NCI-H1105 (cell line): ENCODE measurements around the gene GMIP.
"Not testable (repeated sequence)": the region's sequence is repeated elsewhere in the genome, so short reads cannot be mapped to it uniquely, and the experiment has no call there.

Experiments used
- DNase-seq: peaks from one replicate; lab custom pipeline; 2025; lab: John Stamatoyannopoulos, UW

Gene GMIP

GRCh38 chr19:19634516-19635312, 8.7 kb downstream of the GMIP start:
- no peak for DNase-seq

- no peak for DNase-seq
Measured at GRCh38 chr19:19633711-19634515, 9.5 kb downstream of the GMIP start.

GRCh38 chr19:19632661-19633060, 10.8 kb downstream of the GMIP start:
- DNase-seq = no peak

- DNase-seq = no peak
Measured at GRCh38 chr19:19631346-19631745, 12.1 kb downstream of the GMIP start.

- no peak for DNase-seq
Measured at GRCh38 chr19:19630426-19630825, 13.0 kb downstream of the GMIP start.

GRCh38 chr19:19630062-19630414, 13.4 kb downstream of the GMIP start:
- no peak for DNase-seq

GRCh38 chr19:19628501-19629134, 14.8 kb downstream of the GMIP start:
- DNase-seq = peak; percentile 90

- DNase-seq = peak; percentile 83
Measured at GRCh38 chr19:19627621-19628500, 15.6 kb downstream of the GMIP start, which contains the start of gene LPAR2. Gene LPAR2 (minus strand): TSS chr19:19628220. CDS start chr19:19627275, 945 bp downstream.

GRCh38 chr19:19626516-19627472, 16.7 kb downstream of the GMIP start:
- DNase-seq = no peak

GRCh38 chr19:19624032-19624570, 19.4 kb downstream of the GMIP start:
- DNase-seq = no peak

GRCh38 chr19:19623383-19623782, 20.1 kb downstream of the GMIP start:
- DNase-seq = no peak

- no peak for DNase-seq
Measured at GRCh38 chr19:19619849-19620210, 23.6 kb downstream of the GMIP start.

- DNase-seq = no peak
Measured at GRCh38 chr19:19619181-19619848, 24.1 kb downstream of the GMIP start.

- peak; percentile 98 for DNase-seq
Measured at GRCh38 chr19:19618219-19619051, 25.0 kb downstream of the GMIP start, which contains the start of gene PBX4. Gene PBX4 (minus strand): TSS chr19:19618687. CDS start chr19:19618629, 58 bp downstream.

GRCh38 chr19:19615086-19615485, 28.4 kb downstream of the GMIP start:
- no peak for DNase-seq

GRCh38 chr19:19613506-19613905, 30.0 kb downstream of the GMIP start:
- DNase-seq = no peak

GRCh38 chr19:19610376-19611202, 32.9 kb downstream of the GMIP start:
- DNase-seq = no peak

- not testable (repeated sequence) for DNase-seq
Measured at GRCh38 chr19:19606686-19607085, 36.8 kb downstream of the GMIP start.
